GM21737 (cell line): ENCODE data around the gene PMIS2.
"Not testable (repeated sequence)": the region's sequence is repeated elsewhere in the genome, so short reads cannot be mapped to it uniquely, and the experiment has no call there.

Experiments
- ATAC-seq: cut with Tn5 transposase; IDR thresholded peaks from one replicate; pipeline ENCODE4 v1.9.1; 2021; ENCODE audit warnings: mild to moderate bottlenecking, moderate library complexity; ENCODE audit not compliant: unreplicated experiment

The PMIS2 gene

GRCh38 chr19:35587321-35587720 lies 1.3 kb downstream of the PMIS2 start:
- ATAC-seq: no peak

GRCh38 chr19:35590875-35591274 lies 4.9 kb downstream of the PMIS2 start:
- no peak for ATAC-seq

- no peak for ATAC-seq
Measured at GRCh38 chr19:35592226-35592625, 6.3 kb downstream of the PMIS2 start.

GRCh38 chr19:35595026-35595425 lies 9.1 kb downstream of the PMIS2 start:
- ATAC-seq: not testable (repeated sequence)

- ATAC-seq: no peak
Measured at GRCh38 chr19:35595928-35596327, 10.0 kb downstream of the PMIS2 start.

GRCh38 chr19:35596366-35596999 lies 10.5 kb downstream of the PMIS2 start:
- ATAC-seq: peak; percentile 78

- ATAC-seq: no peak
Measured at GRCh38 chr19:35601971-35602370, 16.0 kb downstream of the PMIS2 start.

- ATAC-seq: not testable (repeated sequence)
Measured at GRCh38 chr19:35604436-35604835, 18.5 kb downstream of the PMIS2 start.

GRCh38 chr19:35607170-35607569 lies 21.2 kb downstream of the PMIS2 start:
- ATAC-seq: not testable (repeated sequence)

- ATAC-seq: no peak
Measured at GRCh38 chr19:35607661-35608060, 21.7 kb downstream of the PMIS2 start.

- ATAC-seq: no peak
Measured at GRCh38 chr19:35608251-35608650, 22.3 kb downstream of the PMIS2 start.

GRCh38 chr19:35609851-35610353 lies 23.9 kb downstream of the PMIS2 start:
- ATAC-seq: peak; percentile 39

- ATAC-seq: no peak
Measured at GRCh38 chr19:35612224-35612558, 26.2 kb downstream of the PMIS2 start.

GRCh38 chr19:35612559-35613321 lies 26.8 kb downstream of the PMIS2 start, which contains the start of gene HAUS5:
HAUS5 (plus strand) TSS chr19:35612735; CDS start chr19:35612795, 60 bp downstream.
- peak; percentile 66 for ATAC-seq

GRCh38 chr19:35613574-35613973 lies 27.6 kb downstream of the PMIS2 start:
- ATAC-seq: no peak

GRCh38 chr19:35615036-35615435 lies 29.1 kb downstream of the PMIS2 start:
- ATAC-seq: no peak

GRCh38 chr19:35618857-35619256 lies 32.9 kb downstream of the PMIS2 start:
- ATAC-seq: no peak

- no peak for ATAC-seq
Measured at GRCh38 chr19:35619290-35619923, 33.4 kb downstream of the PMIS2 start.

GRCh38 chr19:35620001-35620400 lies 34.0 kb downstream of the PMIS2 start:
- no peak for ATAC-seq

- no peak for ATAC-seq
Measured at GRCh38 chr19:35621708-35622107, 35.7 kb downstream of the PMIS2 start.

GRCh38 chr19:35622750-35623149 lies 36.8 kb downstream of the PMIS2 start:
- ATAC-seq: no peak
